ENCODE measurements around the gene NCKAP5. TPM values are rescaled to one million over a fixed set of nuclear protein-coding genes. Genes with fewer than 3 reads are reported as not detected.

The NCKAP5 gene
- total RNA-seq, 1 experiment from 2014 or later: not detected

DNA sequence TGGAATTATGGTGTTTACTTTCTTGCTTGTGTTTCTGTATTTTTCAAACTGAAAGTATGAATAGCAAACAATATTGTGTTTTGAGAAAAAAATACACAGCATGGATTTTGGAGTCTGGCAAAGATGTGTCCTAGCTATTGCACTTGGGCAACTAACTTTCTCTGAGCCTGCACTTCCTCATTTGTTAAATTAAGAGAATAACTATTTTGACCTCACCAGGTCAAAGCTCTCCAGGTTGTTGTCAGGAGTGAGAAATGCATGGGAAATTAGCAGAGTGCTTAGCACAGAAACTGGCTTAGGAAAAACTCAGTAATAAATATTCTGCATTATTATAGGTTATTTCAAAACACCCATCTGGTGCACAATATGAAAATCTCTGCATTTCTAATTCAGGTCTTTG is 926.4 kb downstream of the NCKAP5 start:
- intact Hi-C loops (cut with micrococcal nuclease): no loop called here
- Mint-ChIP-seq H3K27me3 (ENCODE audit: insufficient read depth, unreplicated experiment) (no peaks in the 10 kb centered on the region), H3K36me3 (ENCODE audit: insufficient read depth, unreplicated experiment) (peaks cover 5% of the 10 kb centered on the region), H3K9me3 (ENCODE audit: unreplicated experiment) (no peaks in the 10 kb centered on the region), H3K27ac (ENCODE audit: low read depth, unreplicated experiment) (no peak overlapping the region), H3K4me3 (ENCODE audit: unreplicated experiment) (no peak overlapping the region), H3K4me1 (ENCODE audit: insufficient read depth, unreplicated experiment) (no peaks in the 10 kb centered on the region)
- TF ChIP-seq, protein P1, sequence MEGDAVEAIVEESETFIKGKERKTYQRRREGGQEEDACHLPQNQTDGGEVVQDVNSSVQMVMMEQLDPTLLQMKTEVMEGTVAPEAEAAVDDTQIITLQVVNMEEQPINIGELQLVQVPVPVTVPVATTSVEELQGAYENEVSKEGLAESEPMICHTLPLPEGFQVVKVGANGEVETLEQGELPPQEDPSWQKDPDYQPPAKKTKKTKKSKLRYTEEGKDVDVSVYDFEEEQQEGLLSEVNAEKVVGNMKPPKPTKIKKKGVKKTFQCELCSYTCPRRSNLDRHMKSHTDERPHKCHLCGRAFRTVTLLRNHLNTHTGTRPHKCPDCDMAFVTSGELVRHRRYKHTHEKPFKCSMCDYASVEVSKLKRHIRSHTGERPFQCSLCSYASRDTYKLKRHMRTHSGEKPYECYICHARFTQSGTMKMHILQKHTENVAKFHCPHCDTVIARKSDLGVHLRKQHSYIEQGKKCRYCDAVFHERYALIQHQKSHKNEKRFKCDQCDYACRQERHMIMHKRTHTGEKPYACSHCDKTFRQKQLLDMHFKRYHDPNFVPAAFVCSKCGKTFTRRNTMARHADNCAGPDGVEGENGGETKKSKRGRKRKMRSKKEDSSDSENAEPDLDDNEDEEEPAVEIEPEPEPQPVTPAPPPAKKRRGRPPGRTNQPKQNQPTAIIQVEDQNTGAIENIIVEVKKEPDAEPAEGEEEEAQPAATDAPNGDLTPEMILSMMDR (IDR thresholded peaks at IDR 0.05; ENCODE audit: unreplicated experiment): no peak
- ChIA-PET POLR2A (no interaction called here), CTCF (interaction anchor here (0.6 kb wide), 2 partner anchors 73 to 326 kb away, joined by 3 read pairs; no protein-coding TSS in a partner anchor)
- no TSS peak for BruUV-seq (replicated peaks)
- DNase-seq (ENCODE audit: unreplicated experiment): no peak

DNA sequence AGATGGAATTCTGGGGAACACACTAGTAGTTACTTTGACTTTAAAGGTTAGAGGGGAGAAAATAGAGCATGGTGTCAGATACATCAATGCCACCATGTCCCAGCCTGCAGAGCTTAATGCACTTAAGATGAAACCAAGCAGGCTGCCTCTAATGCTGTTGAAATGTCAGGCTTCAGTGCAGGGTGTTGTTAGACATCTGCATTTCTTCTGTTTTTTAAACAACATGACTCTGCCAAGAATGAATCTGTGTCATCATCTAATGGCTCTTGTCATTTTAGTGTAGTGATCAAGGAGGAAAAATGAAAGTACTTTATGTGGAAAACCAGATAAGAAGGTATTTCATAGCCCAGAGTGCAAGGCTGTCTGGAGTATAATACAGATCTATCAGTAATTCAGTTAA is 928.1 kb downstream of the NCKAP5 start:
- intact Hi-C loops (cut with micrococcal nuclease): no loop called here
- H3K36me3 Mint-ChIP-seq (ENCODE audit: insufficient read depth, unreplicated experiment): no peaks in the 10 kb centered on the region
- no peaks in the 10 kb centered on the region for H3K27me3 Mint-ChIP-seq (ENCODE audit: insufficient read depth, unreplicated experiment)
- H3K9me3 Mint-ChIP-seq (ENCODE audit: unreplicated experiment): no peaks in the 10 kb centered on the region
- no peak overlapping the region for H3K4me3 Mint-ChIP-seq (ENCODE audit: unreplicated experiment)
- no peak overlapping the region for H3K27ac Mint-ChIP-seq (ENCODE audit: low read depth, unreplicated experiment)
- no TSS peak for BruUV-seq (replicated peaks)
- DNase-seq (ENCODE audit: unreplicated experiment): no peak
- ChIA-PET CTCF (interaction anchor here (1.0 kb wide), 1 partner anchor 93 kb away, joined by 3 read pairs; no protein-coding TSS in a partner anchor), POLR2A (no interaction called here)
- TF ChIP-seq, protein P1 (IDR thresholded peaks at IDR 0.05; ENCODE audit: unreplicated experiment): no peak
- no peaks in the 10 kb centered on the region for H3K4me1 Mint-ChIP-seq (ENCODE audit: insufficient read depth, unreplicated experiment)

DNA sequence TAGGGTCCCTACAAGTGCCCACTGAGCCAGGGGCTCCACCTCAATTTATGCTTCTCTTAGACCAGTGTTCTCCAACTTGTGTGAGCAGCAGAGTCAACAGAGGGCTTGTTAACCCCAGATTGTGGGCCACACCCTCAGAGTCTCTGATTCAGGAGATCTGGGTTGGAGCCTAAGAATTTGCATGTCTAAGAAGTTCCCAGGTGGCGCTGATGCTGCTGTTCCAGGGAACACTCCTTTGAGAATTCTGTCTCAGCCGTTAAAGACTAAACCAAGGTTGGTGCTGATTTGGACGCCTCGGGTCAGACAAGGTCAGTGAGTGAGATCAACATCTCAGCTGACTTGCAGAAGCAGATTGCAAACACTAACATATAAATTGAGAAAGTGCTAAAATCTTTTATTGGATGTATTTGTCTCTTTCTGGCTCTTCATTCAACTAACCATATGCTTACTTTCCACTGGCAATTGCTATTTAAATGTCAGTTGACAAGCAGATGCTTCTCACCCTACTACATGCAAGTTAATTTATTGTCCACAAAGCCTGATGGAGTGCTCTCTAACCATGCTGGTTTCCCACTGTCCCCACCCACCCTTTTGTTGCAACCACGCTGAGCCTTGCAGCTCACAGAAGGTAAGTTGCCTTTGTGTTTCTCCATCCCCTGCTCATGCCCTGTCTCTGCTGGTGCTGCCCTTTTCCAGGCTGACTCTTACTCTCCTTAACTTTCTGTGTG is 929.8 kb downstream of the NCKAP5 start:
- no peaks in the 10 kb centered on the region for H3K27me3 Mint-ChIP-seq (ENCODE audit: insufficient read depth, unreplicated experiment)
- TF ChIP-seq, protein P1 (IDR thresholded peaks at IDR 0.05; ENCODE audit: unreplicated experiment): no peak
- H3K4me3 Mint-ChIP-seq (ENCODE audit: unreplicated experiment): no peak overlapping the region
- intact Hi-C loops (cut with micrococcal nuclease): no loop called here
- H3K4me1 Mint-ChIP-seq (ENCODE audit: insufficient read depth, unreplicated experiment): no peaks in the 10 kb centered on the region
- H3K27ac Mint-ChIP-seq (ENCODE audit: low read depth, unreplicated experiment): no peak overlapping the region
- H3K36me3 Mint-ChIP-seq (ENCODE audit: insufficient read depth, unreplicated experiment): no peaks in the 10 kb centered on the region
- DNase-seq (ENCODE audit: unreplicated experiment): no peak
- BruUV-seq (replicated peaks): no TSS peak
- ChIA-PET CTCF (interaction anchor here (0.8 kb wide), 1 partner anchor 27 kb away, joined by 3 read pairs; no protein-coding TSS in a partner anchor), POLR2A (no interaction called here)
- H3K9me3 Mint-ChIP-seq (ENCODE audit: unreplicated experiment): peaks cover 5% of the 10 kb centered on the region

DNA sequence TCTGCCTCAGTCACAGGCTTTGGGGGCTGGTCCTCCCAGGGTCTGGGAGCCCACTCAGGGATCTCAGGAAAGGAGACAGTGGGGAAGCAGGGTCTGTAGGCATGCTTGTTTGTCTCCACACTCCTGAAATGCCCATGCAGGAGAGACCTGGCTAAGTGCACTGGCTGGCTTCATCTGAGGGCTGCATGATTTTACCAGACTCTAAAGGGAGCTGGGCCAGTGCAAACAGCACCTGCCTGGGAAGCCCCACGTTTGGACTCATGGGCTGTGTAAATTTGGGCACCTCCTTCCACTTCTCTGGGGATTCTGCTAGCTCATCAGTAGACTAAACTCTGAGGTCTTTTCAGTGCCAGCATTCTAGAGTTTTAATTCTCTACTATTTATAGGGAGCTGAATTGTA is 931.9 kb downstream of the NCKAP5 start:
- Mint-ChIP-seq H3K4me3 (ENCODE audit: unreplicated experiment) (no peak overlapping the region), H3K9me3 (ENCODE audit: unreplicated experiment) (peaks cover 8% of the 10 kb centered on the region), H3K27me3 (ENCODE audit: insufficient read depth, unreplicated experiment) (no peaks in the 10 kb centered on the region), H3K4me1 (ENCODE audit: insufficient read depth, unreplicated experiment) (no peaks in the 10 kb centered on the region), H3K36me3 (ENCODE audit: insufficient read depth, unreplicated experiment) (no peaks in the 10 kb centered on the region), H3K27ac (ENCODE audit: low read depth, unreplicated experiment) (no peak overlapping the region)
- TF ChIP-seq, protein P1 (IDR thresholded peaks at IDR 0.05; ENCODE audit: unreplicated experiment): no peak
- no TSS peak for BruUV-seq (replicated peaks)
- ChIA-PET CTCF (interaction anchor here (0.6 to 1.4 kb wide), 3 partner anchors 10 to 213 kb away, joined by 3 to 7 read pairs (median 5); no protein-coding TSS in a partner anchor), POLR2A (no interaction called here)
- intact Hi-C loops (cut with micrococcal nuclease): no loop called here
- no peak for DNase-seq (ENCODE audit: unreplicated experiment)

Data from MCF 10A (cell line).